ENCODE data around the gene CTBP2.

- TF ChIP-seq CTCF (conservative IDR thresholded peaks at IDR 0.05; ENCODE audit: low read depth, low read length) (no peak), EZH2 (IDR thresholded peaks at IDR 0.05; ENCODE audit: borderline replicate concordance, low read depth, low read length, poor library complexity, severe bottlenecking) (no peak)
Observed at GRCh38 chr10:125079091-125079600, 81.2 kb downstream of the CTBP2 start.
